Measurements from ENCODE around the gene SLC2A9. TPM values are rescaled to one million over a fixed set of nuclear protein-coding genes. Genes with fewer than 3 reads are reported as not detected.

Gene SLC2A9
- total RNA-seq, 1 experiment from 2014 or later: 1.8 TPM

GRCh38 chr4:10013722-10014121, 7.6 kb downstream of the SLC2A9 start:
- no TSS peak for BruUV-seq (replicated peaks)
- DNase-seq: peak; percentile 72

GRCh38 chr4:10011885-10012284, 9.4 kb downstream of the SLC2A9 start:
- H3K9me3 Mint-ChIP-seq (ENCODE audit: low read depth, unreplicated experiment): no peaks in the 10 kb centered on the region
- peaks cover 12% of the 10 kb centered on the region for H3K4me1 Mint-ChIP-seq (ENCODE audit: low read depth, unreplicated experiment)
- no peak for TF ChIP-seq CTCF (IDR thresholded peaks at IDR 0.05; ENCODE audit: unreplicated experiment)
- CTCF ChIA-PET: no interaction called here
- no peaks in the 10 kb centered on the region for H3K36me3 Mint-ChIP-seq (ENCODE audit: insufficient read depth, unreplicated experiment)
- H3K4me3 Mint-ChIP-seq (ENCODE audit: low read depth, unreplicated experiment): no peak overlapping the region
- H3K27ac Mint-ChIP-seq (ENCODE audit: unreplicated experiment): no peak overlapping the region
- no peaks in the 10 kb centered on the region for H3K27me3 Mint-ChIP-seq (ENCODE audit: unreplicated experiment)
- no peak for DNase-seq
- BruUV-seq (replicated peaks): no TSS peak
- intact Hi-C loops (cut with micrococcal nuclease; ENCODE audit: unreplicated experiment): loop anchor here (10.0 kb wide), 1 partner anchor 517 kb away; no protein-coding TSS in a partner anchor

More at GRCh38 chr4:10013722-10014121, 7.6 kb downstream of the SLC2A9 start:
- Mint-ChIP-seq H3K4me1 (ENCODE audit: low read depth, unreplicated experiment) (peaks cover under 1% of the 10 kb centered on the region), H3K27ac (ENCODE audit: unreplicated experiment) (no peak overlapping the region), H3K9me3 (ENCODE audit: low read depth, unreplicated experiment) (no peaks in the 10 kb centered on the region), H3K36me3 (ENCODE audit: insufficient read depth, unreplicated experiment) (no peaks in the 10 kb centered on the region), H3K4me3 (ENCODE audit: low read depth, unreplicated experiment) (no peak overlapping the region), H3K27me3 (ENCODE audit: unreplicated experiment) (no peaks in the 10 kb centered on the region)
- intact Hi-C loops (cut with micrococcal nuclease; ENCODE audit: unreplicated experiment): loop anchor here (2.0 to 10.0 kb wide), 2 partner anchors 309 to 519 kb away; no protein-coding TSS in a partner anchor
- TF ChIP-seq CTCF (IDR thresholded peaks at IDR 0.05; ENCODE audit: unreplicated experiment): peak; percentile 45
- CTCF ChIA-PET: interaction anchor here (0.5 to 2.5 kb wide), 3 partner anchors 35 to 249 kb away, joined by 3 to 15 read pairs (median 4); no protein-coding TSS in a partner anchor

GRCh38 chr4:10011277-10011676, 10.0 kb downstream of the SLC2A9 start:
- no peak for TF ChIP-seq CTCF (IDR thresholded peaks at IDR 0.05; ENCODE audit: unreplicated experiment)
- Mint-ChIP-seq H3K4me1 (ENCODE audit: low read depth, unreplicated experiment) (peaks cover 18% of the 10 kb centered on the region), H3K27ac (ENCODE audit: unreplicated experiment) (no peak overlapping the region), H3K4me3 (ENCODE audit: low read depth, unreplicated experiment) (no peak overlapping the region), H3K36me3 (ENCODE audit: insufficient read depth, unreplicated experiment) (peaks cover under 1% of the 10 kb centered on the region), H3K9me3 (ENCODE audit: low read depth, unreplicated experiment) (no peaks in the 10 kb centered on the region), H3K27me3 (ENCODE audit: unreplicated experiment) (no peaks in the 10 kb centered on the region)
- intact Hi-C loops (cut with micrococcal nuclease; ENCODE audit: unreplicated experiment): loop anchor here (10.0 kb wide), 1 partner anchor 516 kb away; no protein-coding TSS in a partner anchor
- no peak for DNase-seq
- BruUV-seq (replicated peaks): no TSS peak
- CTCF ChIA-PET: no interaction called here

GRCh38 chr4:10009861-10010500, 11.3 kb downstream of the SLC2A9 start:
- no peak for DNase-seq
- no peak overlapping the region for H3K4me3 Mint-ChIP-seq (ENCODE audit: low read depth, unreplicated experiment)
- peaks cover 5% of the 10 kb centered on the region for H3K36me3 Mint-ChIP-seq (ENCODE audit: insufficient read depth, unreplicated experiment)
- BruUV-seq (replicated peaks): no TSS peak
- no peak for TF ChIP-seq CTCF (IDR thresholded peaks at IDR 0.05; ENCODE audit: unreplicated experiment)
- intact Hi-C loops (cut with micrococcal nuclease; ENCODE audit: unreplicated experiment): loop anchor here (10.0 kb wide), 1 partner anchor 515 kb away; no protein-coding TSS in a partner anchor
- H3K9me3 Mint-ChIP-seq (ENCODE audit: low read depth, unreplicated experiment): no peaks in the 10 kb centered on the region
- no peak overlapping the region for H3K27ac Mint-ChIP-seq (ENCODE audit: unreplicated experiment)
- no peaks in the 10 kb centered on the region for H3K27me3 Mint-ChIP-seq (ENCODE audit: unreplicated experiment)
- peaks cover 23% of the 10 kb centered on the region for H3K4me1 Mint-ChIP-seq (ENCODE audit: low read depth, unreplicated experiment)
- CTCF ChIA-PET: no interaction called here

Data from Calu3 (cell line).